Upper lobe of left lung (tissue), 4 donors: ENCODE data around the gene TMEM174.

Experiments used
- CTCF ChIP-seq, 6 experiments: fragments of 450-650 bp in 4 of 6; fragments of 200-600 bp in 2 of 6; sonication (generic) in 2 of 6; IDR thresholded peaks; one replicate each; pipeline ENCODE4 v1.5.1; 2016 to 2019; ENCODE audit warnings: antibody characterized with exemption in 6 of 6
- POLR2A ChIP-seq, 4 donors: fragments of 450-650 bp; IDR thresholded peaks; one replicate each; pipeline ENCODE4 v1.5.1; 2016 to 2017; ENCODE audit warnings: antibody characterized with exemption in 4 of 4, mild to moderate bottlenecking in 2 of 4

- no peak for TF ChIP-seq POLR2A (IDR thresholded peaks at IDR 0.05)
- TF ChIP-seq CTCF (IDR thresholded peaks at IDR 0.05) = no peak
Measured at GRCh38 chr5:73204733-73205132, 31.7 kb downstream of the TMEM174 start.
